Neural cell (in vitro differentiated cells): Measurements from ENCODE around the gene TMEFF2. TPM values are rescaled to one million over a fixed set of nuclear protein-coding genes. Genes with fewer than 3 reads are reported as not detected.

Source experiments
- H2AFZ ChIP-seq: fragments of 200-600, 300-800 bp; sonication (generic), shearing (Covaris generic); 2 replicates; pipeline ENCODE4 v1.6.0; 2014; ENCODE audit warnings: low read depth, mild to moderate bottlenecking, antibody characterized with exemption, low read length, moderate library complexity
- H3F3A ChIP-seq: fragments of 200-600 bp; shearing (Covaris generic); 2 replicates; pipeline ENCODE4 v1.6.1; 2016; ENCODE audit warnings: mild to moderate bottlenecking, moderate library complexity, mixed read lengths, antibody characterized with exemption, low read length; ENCODE audit not compliant: insufficient read depth, poor library complexity, severe bottlenecking
- H3K27ac ChIP-seq: fragments of 200-600, 300-800 bp; sonication (generic), shearing (Covaris generic); 2 replicates; pipeline ENCODE4 v1.5.1; 2014; ENCODE audit warnings: mild to moderate bottlenecking, low read length, moderate library complexity
- H3K27me3 ChIP-seq: fragments of 300-800, 200-600 bp; sonication (generic), shearing (Covaris generic); 2 replicates; pipeline ENCODE4 v1.6.0; 2014; ENCODE audit warnings: mild to moderate bottlenecking, low read depth, low read length, moderate library complexity; ENCODE audit not compliant: insufficient read depth
- H3K36me3 ChIP-seq: fragments of 300-800, 200-600 bp; sonication (generic), shearing (Covaris generic); 2 replicates; pipeline ENCODE4 v1.5.1; 2014; ENCODE audit warnings: mild to moderate bottlenecking, antibody characterized with exemption, low read length, moderate library complexity; ENCODE audit not compliant: insufficient read depth
- H3K4me2 ChIP-seq: fragments of 300-800, 200-600 bp; sonication (generic), shearing (Covaris generic); 2 replicates; pipeline ENCODE4 v1.6.0; 2014; ENCODE audit warnings: mild to moderate bottlenecking, low read length
- H3K4me3 ChIP-seq: fragments of 300-800, 200-600 bp; sonication (generic), shearing (Covaris generic); 2 replicates; pipeline ENCODE4 v1.5.1; 2014; ENCODE audit warnings: mild to moderate bottlenecking, low read length, moderate library complexity
- H3K79me2 ChIP-seq: fragments of 200-600 bp; shearing (Covaris generic); replicated peaks from 2 replicates; pipeline ENCODE4 v1.6.0; 2014; ENCODE audit warnings: mild to moderate bottlenecking, low read length, moderate library complexity; ENCODE audit not compliant: insufficient read depth
- H3K9ac ChIP-seq: fragments of 300-800, 200-600 bp; sonication (generic), shearing (Covaris generic); 2 replicates; pipeline ENCODE4 v1.6.1; 2016; ENCODE audit warnings: mild to moderate bottlenecking, low read length, mixed read lengths
- H3K9me2 ChIP-seq: fragments of 200-600 bp; shearing (Covaris generic); 2 replicates; pipeline ENCODE4 v1.6.1; 2016; ENCODE audit warnings: mild to moderate bottlenecking, low read length, mixed read lengths; ENCODE audit not compliant: insufficient read depth
- H3K9me3 ChIP-seq: fragments of 200-600, 300-800 bp; sonication (generic), shearing (Covaris generic); 2 replicates; pipeline ENCODE4 v1.6.1; 2016; ENCODE audit warnings: mild to moderate bottlenecking, mixed run types, low read length, moderate library complexity, mixed read lengths
- H4K20me1 ChIP-seq: fragments of 200-600 bp; shearing (Covaris generic); 2 replicates; pipeline ENCODE4 v1.6.1; 2016; ENCODE audit warnings: mild to moderate bottlenecking, mixed run types; ENCODE audit not compliant: insufficient read depth
- EP300 ChIP-seq: fragments of 450-650 bp; conservative IDR thresholded peaks from 2 replicates; pipeline ENCODE4 v1.6.1; 2014; ENCODE audit warnings: antibody characterized with exemption, mild to moderate bottlenecking, moderate library complexity; ENCODE audit not compliant: poor library complexity, severe bottlenecking
- EZH2 ChIP-seq: fragments of 200-600, 300-800 bp; shearing (Covaris generic), sonication (generic); IDR thresholded peaks from 2 replicates; pipeline ENCODE4 v1.6.1; 2014; ENCODE audit warnings: antibody characterized with exemption, low read length, borderline replicate concordance, mild to moderate bottlenecking; ENCODE audit not compliant: insufficient read depth, poor library complexity, severe bottlenecking
- MXI1 ChIP-seq: fragments of 450-650 bp; conservative IDR thresholded peaks from 2 replicates; pipeline ENCODE4 v1.6.1; 2014; ENCODE audit warnings: antibody characterized with exemption, mild to moderate bottlenecking; ENCODE audit not compliant: poor library complexity, severe bottlenecking
- POLR2AphosphoS5 ChIP-seq: IDR thresholded peaks from 2 replicates; pipeline ENCODE4 v1.6.1; 2012
- RAD21 ChIP-seq: fragments of 450-650 bp; conservative IDR thresholded peaks from 2 replicates; pipeline ENCODE4 v1.6.1; 2014; ENCODE audit warnings: antibody characterized with exemption, mild to moderate bottlenecking, moderate library complexity
- SMC3 ChIP-seq: fragments of 450-650 bp; conservative IDR thresholded peaks from 2 replicates; pipeline ENCODE4 v1.6.1; 2014; ENCODE audit warnings: antibody characterized with exemption, mild to moderate bottlenecking, moderate library complexity; ENCODE audit not compliant: poor library complexity
- TAF1 ChIP-seq: IDR thresholded peaks from 2 replicates; pipeline ENCODE4 v1.6.1; 2012; ENCODE audit warnings: low read depth
- polyA plus RNA-seq: library from polyadenylated mRNA; depleted of rRNA; stranded (reverse); fragments of >200 nt; gene quantifications from 2 replicates; pipeline ENCODE4 v1.2.3, GENCODE V29; 2014
- TF ChIP-seq, protein P1 (sequence below): fragments of 450-650 bp; IDR thresholded peaks from 2 replicates; pipeline ENCODE4 v1.5.1; 2014; ENCODE audit warnings: antibody characterized with exemption, mild to moderate bottlenecking, moderate library complexity; ENCODE audit not compliant: poor library complexity, severe bottlenecking
- TF ChIP-seq, protein P2 (sequence below): IDR thresholded peaks from 2 replicates; pipeline ENCODE4 v1.6.1; 2012; ENCODE audit warnings: borderline replicate concordance

Gene TMEFF2
- polyA plus RNA-seq, 1 donor from 2014 or later: 24.6 TPM

DNA sequence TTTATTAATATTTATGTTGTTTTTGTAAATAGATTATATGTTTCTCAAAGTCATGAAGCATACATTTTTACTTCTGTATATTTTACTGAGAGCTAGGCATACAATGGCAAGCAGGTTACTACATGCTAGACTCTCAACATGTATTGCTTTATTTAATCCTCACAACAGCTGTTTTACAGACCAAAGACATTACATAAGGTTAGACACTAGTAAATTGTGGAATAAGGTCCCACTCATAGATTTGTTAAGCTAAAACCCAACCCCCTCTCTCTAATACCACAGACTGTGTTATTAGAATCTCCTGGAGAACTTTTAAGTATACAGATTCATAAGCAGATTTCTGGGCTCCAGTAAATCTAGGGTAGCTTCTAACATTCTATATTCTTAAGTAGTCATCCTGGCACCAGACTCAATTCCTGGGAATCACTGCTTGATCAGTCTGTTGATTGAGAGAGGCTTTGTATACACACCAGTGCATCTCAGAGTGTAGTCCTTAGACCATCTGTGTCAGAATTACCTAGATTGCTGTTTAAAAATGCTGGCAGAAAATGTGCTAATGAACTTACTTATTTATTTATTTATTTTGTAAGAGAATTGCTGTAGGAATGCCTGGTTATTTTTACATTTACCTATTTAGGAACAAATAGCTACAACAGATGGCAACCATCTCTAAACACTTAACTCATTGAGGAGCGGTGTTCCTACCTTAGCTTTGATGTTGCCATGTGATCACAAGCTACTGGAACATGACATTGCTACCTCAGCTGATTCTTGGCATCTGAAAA is 194.3 kb downstream of the TMEFF2 start:
- H3K27ac ChIP-seq: no peak overlapping the region
- no peaks in the 10 kb centered on the region for H4K20me1 ChIP-seq
- H3K4me3 ChIP-seq: no peak overlapping the region
- no peaks in the 10 kb centered on the region for H3K9me3 ChIP-seq
- H3K79me2 ChIP-seq: no peaks in the 10 kb centered on the region
- H3F3A ChIP-seq: no peaks in the 10 kb centered on the region
- H3K36me3 ChIP-seq: no peaks in the 10 kb centered on the region
- H3K9ac ChIP-seq: no peak overlapping the region
- no peak overlapping the region for H3K4me2 ChIP-seq
- H2AFZ ChIP-seq: no peak overlapping the region
- H3K27me3 ChIP-seq: no peaks in the 10 kb centered on the region
- TF ChIP-seq, protein P1, sequence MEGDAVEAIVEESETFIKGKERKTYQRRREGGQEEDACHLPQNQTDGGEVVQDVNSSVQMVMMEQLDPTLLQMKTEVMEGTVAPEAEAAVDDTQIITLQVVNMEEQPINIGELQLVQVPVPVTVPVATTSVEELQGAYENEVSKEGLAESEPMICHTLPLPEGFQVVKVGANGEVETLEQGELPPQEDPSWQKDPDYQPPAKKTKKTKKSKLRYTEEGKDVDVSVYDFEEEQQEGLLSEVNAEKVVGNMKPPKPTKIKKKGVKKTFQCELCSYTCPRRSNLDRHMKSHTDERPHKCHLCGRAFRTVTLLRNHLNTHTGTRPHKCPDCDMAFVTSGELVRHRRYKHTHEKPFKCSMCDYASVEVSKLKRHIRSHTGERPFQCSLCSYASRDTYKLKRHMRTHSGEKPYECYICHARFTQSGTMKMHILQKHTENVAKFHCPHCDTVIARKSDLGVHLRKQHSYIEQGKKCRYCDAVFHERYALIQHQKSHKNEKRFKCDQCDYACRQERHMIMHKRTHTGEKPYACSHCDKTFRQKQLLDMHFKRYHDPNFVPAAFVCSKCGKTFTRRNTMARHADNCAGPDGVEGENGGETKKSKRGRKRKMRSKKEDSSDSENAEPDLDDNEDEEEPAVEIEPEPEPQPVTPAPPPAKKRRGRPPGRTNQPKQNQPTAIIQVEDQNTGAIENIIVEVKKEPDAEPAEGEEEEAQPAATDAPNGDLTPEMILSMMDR: no peak
- TF ChIP-seq EZH2: no peak
- no peak for TF ChIP-seq EP300
- TF ChIP-seq POLR2AphosphoS5: no peak
- TF ChIP-seq, protein P2, sequence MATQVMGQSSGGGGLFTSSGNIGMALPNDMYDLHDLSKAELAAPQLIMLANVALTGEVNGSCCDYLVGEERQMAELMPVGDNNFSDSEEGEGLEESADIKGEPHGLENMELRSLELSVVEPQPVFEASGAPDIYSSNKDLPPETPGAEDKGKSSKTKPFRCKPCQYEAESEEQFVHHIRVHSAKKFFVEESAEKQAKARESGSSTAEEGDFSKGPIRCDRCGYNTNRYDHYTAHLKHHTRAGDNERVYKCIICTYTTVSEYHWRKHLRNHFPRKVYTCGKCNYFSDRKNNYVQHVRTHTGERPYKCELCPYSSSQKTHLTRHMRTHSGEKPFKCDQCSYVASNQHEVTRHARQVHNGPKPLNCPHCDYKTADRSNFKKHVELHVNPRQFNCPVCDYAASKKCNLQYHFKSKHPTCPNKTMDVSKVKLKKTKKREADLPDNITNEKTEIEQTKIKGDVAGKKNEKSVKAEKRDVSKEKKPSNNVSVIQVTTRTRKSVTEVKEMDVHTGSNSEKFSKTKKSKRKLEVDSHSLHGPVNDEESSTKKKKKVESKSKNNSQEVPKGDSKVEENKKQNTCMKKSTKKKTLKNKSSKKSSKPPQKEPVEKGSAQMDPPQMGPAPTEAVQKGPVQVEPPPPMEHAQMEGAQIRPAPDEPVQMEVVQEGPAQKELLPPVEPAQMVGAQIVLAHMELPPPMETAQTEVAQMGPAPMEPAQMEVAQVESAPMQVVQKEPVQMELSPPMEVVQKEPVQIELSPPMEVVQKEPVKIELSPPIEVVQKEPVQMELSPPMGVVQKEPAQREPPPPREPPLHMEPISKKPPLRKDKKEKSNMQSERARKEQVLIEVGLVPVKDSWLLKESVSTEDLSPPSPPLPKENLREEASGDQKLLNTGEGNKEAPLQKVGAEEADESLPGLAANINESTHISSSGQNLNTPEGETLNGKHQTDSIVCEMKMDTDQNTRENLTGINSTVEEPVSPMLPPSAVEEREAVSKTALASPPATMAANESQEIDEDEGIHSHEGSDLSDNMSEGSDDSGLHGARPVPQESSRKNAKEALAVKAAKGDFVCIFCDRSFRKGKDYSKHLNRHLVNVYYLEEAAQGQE: no peak
- TF ChIP-seq RAD21: no peak
- no peak for TF ChIP-seq MXI1
- TF ChIP-seq TAF1: no peak
- no peak for TF ChIP-seq SMC3
- no peaks in the 10 kb centered on the region for H3K9me2 ChIP-seq

DNA sequence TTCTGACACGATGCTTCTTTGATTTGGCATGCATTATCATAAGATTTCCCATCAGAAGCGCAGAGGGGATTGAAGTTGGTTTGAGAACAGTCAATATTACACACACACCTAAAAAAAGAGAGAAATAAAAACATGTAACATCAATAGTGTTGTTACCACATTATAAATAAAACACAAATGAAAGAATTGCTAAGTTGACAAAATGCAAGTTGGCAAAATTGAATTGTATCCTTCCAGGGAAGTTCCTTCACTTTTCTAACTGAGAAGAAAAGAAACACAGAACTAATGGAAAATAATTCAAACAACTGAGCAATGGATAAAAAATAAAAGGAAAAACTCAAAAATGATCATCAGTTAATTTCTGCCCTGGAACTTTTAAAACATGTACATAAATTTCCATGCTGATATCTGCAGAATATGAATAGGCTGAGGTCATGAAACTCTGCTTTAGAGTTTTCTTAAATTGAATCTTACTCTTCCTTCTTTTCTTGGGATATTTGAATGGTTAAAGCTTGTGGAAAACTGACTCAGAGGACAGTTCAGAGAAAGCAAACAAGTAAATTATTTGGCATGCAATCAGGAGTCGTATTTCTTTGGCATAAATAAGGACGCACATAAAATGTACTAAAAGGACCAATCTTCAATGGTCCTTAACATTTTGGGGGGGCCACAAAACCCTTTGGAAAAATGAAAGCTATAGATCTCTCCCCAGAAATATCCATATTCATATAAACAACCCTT is 195.5 kb downstream of the TMEFF2 start:
- Histone ChIP-seq H3K4me3 (no peak overlapping the region), H3K4me2 (no peak overlapping the region), H3K27ac (no peak overlapping the region), H3K27me3 (no peaks in the 10 kb centered on the region), H2AFZ (no peak overlapping the region), H3K9me3 (no peaks in the 10 kb centered on the region), H3K79me2 (no peaks in the 10 kb centered on the region), H3K9ac (no peak overlapping the region), H3K9me2 (no peaks in the 10 kb centered on the region), H3F3A (no peaks in the 10 kb centered on the region), H4K20me1 (no peaks in the 10 kb centered on the region), H3K36me3 (no peaks in the 10 kb centered on the region)
- TF ChIP-seq SMC3: no peak
- TF ChIP-seq TAF1: no peak
- TF ChIP-seq, protein P2: no peak
- TF ChIP-seq EZH2: no peak
- no peak for TF ChIP-seq POLR2AphosphoS5
- TF ChIP-seq RAD21: no peak
- no peak for TF ChIP-seq EP300
